IPS-18c (cell line): ENCODE data around the gene SLC5A10.
"Not testable (repeated sequence)": the region's sequence is repeated elsewhere in the genome, so short reads cannot be mapped to it uniquely, and the experiment has no call there.

ENCODE experiments used
- H3K4me3 ChIP-seq: 2 replicates; pipeline ENCODE4 v1.7.0; 2013; ENCODE audit warnings: low read depth, mild to moderate bottlenecking, low read length, moderate library complexity; ENCODE audit not compliant: insufficient read depth
- H3K9me3 ChIP-seq: one replicate; pipeline ENCODE4 v1.6.1; 2013; ENCODE audit warnings: mild to moderate bottlenecking, low read length, moderate library complexity; ENCODE audit not compliant: control insufficient read depth, insufficient read depth

The SLC5A10 gene

DNA sequence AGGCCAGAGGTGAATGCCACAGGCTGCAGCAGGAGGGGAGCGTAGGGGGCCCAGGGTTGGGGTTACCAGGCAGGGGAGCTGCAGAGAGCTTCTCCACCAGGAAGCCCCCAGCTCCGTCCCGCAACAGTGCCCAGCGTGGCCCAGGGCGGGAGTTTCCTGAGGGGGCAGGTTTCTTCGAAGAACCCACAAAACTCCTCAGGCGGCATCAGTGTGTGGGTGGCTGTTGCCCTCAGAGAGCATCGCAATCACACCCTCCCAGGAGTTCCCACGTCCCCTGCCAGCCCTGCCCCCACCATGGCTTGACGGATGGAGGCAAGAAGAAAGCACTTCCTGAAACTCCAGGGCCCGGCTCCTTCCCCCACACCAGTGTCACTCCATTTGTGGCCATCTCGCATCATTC is 86.8 kb downstream of the SLC5A10 start:
- H3K4me3 ChIP-seq, H3K9me3 ChIP-seq: not testable (repeated sequence)

DNA sequence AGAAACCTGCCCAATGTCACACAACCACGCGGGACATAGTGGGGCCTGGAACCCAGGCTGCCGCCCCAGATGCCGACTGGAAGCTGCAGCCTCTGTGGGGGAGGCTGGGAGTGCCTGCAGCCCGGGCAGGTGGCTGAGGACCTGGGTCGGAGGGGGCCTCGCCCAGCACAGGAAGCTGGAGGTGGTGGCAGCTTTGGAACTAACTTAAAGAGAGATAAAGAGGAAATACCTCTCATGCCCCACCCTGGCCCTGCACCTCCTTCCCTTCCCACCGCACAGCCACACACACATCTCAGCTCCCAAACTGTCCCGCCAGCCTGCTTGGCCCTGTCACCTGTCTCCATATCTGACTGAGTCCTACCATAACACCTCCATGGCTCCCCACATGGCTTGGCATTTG is 88.4 kb downstream of the SLC5A10 start:
- not testable (repeated sequence) for H3K9me3 ChIP-seq, H3K4me3 ChIP-seq

GRCh38 chr17:19041871-19042270 is 89.9 kb downstream of the SLC5A10 start:
- H3K4me3 ChIP-seq, H3K9me3 ChIP-seq: not testable (repeated sequence)

DNA sequence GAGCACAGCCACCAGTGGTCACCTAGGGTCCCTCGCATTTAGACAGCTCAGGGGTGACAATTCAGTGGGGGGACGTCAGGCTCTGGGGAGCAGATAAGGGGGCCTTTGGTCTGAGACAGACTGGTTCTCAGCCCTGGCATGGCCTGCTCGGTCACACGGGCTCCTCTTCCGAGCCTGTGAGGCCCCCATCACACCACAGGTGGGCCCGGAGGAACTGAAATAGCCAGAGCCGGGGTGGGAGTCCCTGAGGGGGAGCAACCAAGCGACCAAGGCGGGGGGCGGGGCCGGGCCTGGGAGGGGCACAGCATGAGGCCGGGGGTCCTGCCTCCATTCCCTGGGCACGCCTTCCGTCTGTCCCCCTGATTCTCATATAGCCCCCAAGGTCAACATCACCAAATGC is 90.4 kb downstream of the SLC5A10 start:
- not testable (repeated sequence) for H3K9me3 ChIP-seq

GRCh38 chr17:19043032-19043431 is 91.1 kb downstream of the SLC5A10 start:
- H3K9me3 ChIP-seq, H3K4me3 ChIP-seq: not testable (repeated sequence)

More for the DNA sequence above, 90.4 kb downstream of the SLC5A10 start:
- H3K4me3 ChIP-seq = not testable (repeated sequence)

DNA sequence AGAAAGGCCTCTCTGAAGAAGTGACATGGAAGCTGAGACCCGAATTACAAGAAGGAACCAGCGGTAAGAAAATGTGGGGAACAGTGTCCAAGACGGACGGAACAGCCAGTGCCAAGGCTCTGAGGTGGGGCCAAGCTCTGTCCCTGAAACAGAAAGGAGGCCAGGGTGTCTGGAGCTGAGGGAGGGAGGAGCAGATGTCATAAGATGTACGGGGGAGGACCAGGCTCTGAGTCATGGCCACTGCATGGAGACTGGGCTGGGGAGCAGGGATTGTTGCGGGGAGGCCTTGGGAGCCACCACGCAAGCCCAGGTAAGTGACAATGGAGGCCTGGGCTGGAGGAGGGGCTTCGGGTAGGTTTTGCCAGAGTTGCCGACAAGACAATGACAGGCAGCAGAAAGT is 92.7 kb downstream of the SLC5A10 start:
- H3K4me3 ChIP-seq, H3K9me3 ChIP-seq: not testable (repeated sequence)

GRCh38 chr17:19046782-19047375 is 94.9 kb downstream of the SLC5A10 start, which contains the start of gene GRAP:
Gene GRAP (minus strand): TSS chr17:19046957. CDS start chr17:19046926, 31 bp downstream.
- not testable (repeated sequence) for H3K9me3 ChIP-seq, H3K4me3 ChIP-seq

DNA sequence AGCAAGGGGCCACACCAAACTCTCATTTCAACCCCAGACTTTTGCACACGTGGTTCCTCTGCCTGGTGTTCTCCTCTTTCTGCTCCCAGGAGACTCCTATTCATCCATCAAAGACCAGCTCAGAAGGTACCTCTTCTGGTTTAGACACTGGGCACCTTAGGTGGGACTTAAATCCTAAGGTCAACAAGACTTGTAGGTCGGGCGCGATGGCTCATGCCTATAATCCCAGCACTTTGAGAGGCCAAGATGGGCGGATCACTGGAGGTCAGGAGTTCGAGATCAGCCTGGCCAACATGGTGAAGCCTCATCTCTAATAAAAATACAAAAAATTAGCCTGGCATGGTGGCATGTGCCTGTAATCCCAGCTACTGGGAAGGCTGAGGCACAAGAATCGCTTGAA is 95.5 kb downstream of the SLC5A10 start:
- not testable (repeated sequence) for H3K9me3 ChIP-seq, H3K4me3 ChIP-seq

GRCh38 chr17:19048826-19049225 is 96.9 kb downstream of the SLC5A10 start:
- H3K9me3 ChIP-seq, H3K4me3 ChIP-seq: not testable (repeated sequence)

GRCh38 chr17:19055447-19055846 is 103.5 kb downstream of the SLC5A10 start:
- H3K9me3 ChIP-seq, H3K4me3 ChIP-seq: not testable (repeated sequence)

DNA sequence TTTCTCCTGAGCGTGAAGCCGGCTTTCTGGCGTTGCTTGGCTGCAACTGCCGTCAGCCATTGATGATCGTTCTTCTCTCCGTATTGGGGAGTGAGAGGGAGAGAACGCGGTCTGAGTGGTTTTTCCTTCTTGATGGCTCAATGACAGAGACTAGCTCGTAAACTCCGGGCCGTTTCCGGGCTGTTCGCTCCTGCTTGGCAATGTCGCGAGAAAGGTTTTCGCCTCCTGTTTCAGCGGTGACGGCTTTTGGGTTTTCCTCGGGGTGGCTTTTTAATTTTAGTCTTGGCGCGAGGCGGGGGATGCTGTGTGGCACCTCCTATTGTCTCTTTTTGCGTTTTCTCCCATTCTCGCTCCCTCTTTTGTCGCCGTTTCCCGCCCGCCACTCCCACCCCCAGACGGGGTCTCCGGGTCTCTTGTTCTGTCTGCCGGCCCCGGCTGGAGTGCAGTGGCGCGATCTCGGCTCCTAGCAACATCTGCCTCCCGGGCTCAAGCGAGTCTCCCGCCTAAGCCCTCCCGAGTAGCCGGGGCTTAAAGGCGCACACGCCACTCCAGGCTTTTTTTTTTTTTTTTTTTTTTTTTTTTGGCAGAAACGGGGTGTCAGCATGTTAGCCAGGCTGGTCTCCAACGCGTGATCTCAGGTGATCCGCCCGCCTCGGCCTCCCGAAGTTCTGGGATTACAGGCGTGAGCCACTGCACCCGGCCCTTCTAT is 110.2 kb downstream of the SLC5A10 start:
- H3K9me3 ChIP-seq, H3K4me3 ChIP-seq: not testable (repeated sequence)

- not testable (repeated sequence) for H3K9me3 ChIP-seq, H3K4me3 ChIP-seq
These were observed 110.9 kb downstream of the SLC5A10 start for GRCh38 chr17:19062718-19063325.

DNA sequence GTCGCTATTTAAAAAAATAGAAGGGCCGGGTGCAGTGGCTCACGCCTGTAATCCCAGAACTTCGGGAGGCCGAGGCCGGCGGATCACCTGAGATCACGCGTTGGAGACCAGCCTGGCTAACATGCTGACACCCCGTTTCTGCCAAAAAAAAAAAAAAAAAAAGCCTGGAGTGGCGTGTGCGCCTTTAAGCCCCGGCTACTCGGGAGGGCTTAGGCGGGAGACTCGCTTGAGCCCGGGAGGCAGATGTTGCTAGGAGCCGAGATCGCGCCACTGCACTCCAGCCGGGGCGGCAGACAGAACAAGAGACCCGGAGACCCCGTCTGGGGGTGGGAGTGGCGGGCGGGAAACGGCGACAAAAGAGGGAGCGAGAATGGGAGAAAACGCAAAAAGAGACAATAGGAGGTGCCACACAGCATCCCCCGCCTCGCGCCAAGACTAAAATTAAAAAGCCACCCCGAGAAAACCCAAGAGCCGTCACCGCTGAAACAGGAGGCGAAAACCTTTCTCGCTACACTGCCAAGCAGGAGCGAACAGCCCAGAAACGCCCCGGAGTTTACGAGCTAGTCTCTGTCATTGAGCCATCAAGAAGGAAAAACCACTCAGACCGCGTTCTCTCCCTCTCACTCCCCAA is 111.5 kb downstream of the SLC5A10 start:
- H3K9me3 ChIP-seq, H3K4me3 ChIP-seq: not testable (repeated sequence)

DNA sequence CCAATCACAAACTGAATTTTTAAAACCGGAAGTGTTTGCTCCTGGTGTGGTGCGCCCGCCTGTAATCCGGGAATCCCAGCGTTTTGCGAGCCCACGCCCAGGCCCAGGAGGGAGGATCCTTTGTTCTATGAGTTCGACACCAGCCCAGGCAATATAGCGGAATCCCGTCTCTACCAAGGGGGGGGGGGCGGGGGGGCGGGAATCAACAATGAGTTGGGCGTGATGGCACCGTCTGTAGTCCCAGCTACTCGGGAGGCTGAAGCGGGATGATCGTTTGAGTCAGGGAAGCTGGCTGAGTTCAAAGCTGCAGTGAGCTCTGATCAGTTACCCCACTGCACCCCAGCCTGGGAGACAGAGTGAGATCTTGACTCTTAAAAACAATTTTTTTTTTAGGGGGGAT is 112.4 kb downstream of the SLC5A10 start:
- H3K4me3 ChIP-seq = not testable (repeated sequence)

DNA sequence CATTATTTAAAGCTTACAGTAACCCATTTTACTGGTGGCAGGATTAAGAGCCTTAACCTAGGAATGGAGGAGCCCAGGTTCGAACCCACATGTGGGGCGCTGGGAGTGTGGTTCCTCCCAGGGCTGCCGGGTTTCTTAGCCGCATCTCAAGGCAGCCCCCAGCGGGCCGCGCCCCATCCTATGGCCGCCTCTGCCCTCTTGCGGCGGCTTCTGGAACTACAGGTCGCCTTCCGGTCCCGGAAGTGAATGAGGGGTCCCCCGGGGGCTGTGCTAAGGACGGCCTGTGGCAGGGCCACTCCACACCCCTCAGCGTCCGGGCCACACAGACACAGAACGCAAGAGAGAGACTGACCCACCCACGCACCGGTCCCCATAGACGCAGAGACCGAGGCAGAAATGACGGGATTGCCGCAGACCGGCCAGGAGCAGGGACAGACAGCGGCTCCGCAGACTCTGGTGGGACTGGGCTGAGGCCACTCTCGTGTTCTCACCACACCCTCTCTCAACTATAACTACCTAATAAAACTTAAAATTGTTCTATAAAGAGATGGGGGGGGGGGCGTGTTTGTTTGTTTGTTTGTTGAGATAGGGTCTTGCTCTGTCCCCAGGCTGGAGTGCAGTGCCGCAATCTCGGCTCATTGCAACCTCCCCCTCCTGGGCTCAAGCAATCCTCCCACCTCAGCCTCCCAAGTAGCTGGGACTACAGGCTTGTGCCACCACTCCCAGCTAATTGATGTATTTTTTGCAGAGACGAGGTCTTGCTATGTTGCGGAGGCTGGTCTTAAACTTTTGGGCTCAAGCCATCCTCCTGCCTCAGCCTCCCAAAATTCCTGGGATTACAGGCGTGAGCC is 118.6 kb downstream of the SLC5A10 start:
- H3K9me3 ChIP-seq, H3K4me3 ChIP-seq: not testable (repeated sequence)

More for the DNA sequence above, 112.4 kb downstream of the SLC5A10 start:
- not testable (repeated sequence) for H3K9me3 ChIP-seq
